HEK293 (cell line): ENCODE measurements around the gene PDZRN3.

Experiments used
- CTCF ChIA-PET: fragments of 350-600 bp; formaldehyde crosslinking; extraction: SDS; loops from one replicate; lab custom pipeline; 2021; ENCODE audit warnings: antibody characterized with exemption; lab: Yijun Ruan, JAX
- POLR2A ChIA-PET: fragments of 300-600 bp; formaldehyde crosslinking; extraction: SDS; loops from one replicate; lab custom pipeline; 2020; ENCODE audit warnings: antibody characterized with exemption, inconsistent platforms; lab: Yijun Ruan, JAX
- H3K27ac ChIP-seq: fragments of 200-500 bp; sonication (Bioruptor generic); 2 replicates; pipeline ENCODE4 v1.5.1; 2014; ENCODE audit warnings: low read depth, low read length, control low read depth, inconsistent platforms; ENCODE audit errors: extremely low read depth
- H3K36me3 ChIP-seq, 2 experiments: fragments of 200-500 bp in 1 of 2; sonication (Bioruptor generic) in 1 of 2; 1 replicate in 1 of 2; 2 replicates in 1 of 2; pipeline ENCODE4 v1.5.1; 2014 to 2017; ENCODE audit warnings: inconsistent platforms in 2 of 2, low read length in 2 of 2; ENCODE audit not compliant: control insufficient read depth in 2 of 2, insufficient read depth in 1 of 2
- H3K4me1 ChIP-seq: fragments of 200-500 bp; sonication (Bioruptor generic); 2 replicates; pipeline ENCODE4 v1.5.1; 2014; ENCODE audit warnings: mild to moderate bottlenecking, low read length, inconsistent platforms; ENCODE audit not compliant: control insufficient read depth, insufficient read depth
- H3K4me3 ChIP-seq: 2 replicates; pipeline ENCODE4 v1.5.1; 2011; ENCODE audit warnings: low read depth, mild to moderate bottlenecking, control low read depth, low read length, moderate library complexity
- H3K9me3 ChIP-seq: fragments of 200-500 bp; sonication (Bioruptor generic); 2 replicates; pipeline ENCODE4 v1.5.1; 2014; ENCODE audit warnings: low read depth, low read length, inconsistent platforms; ENCODE audit not compliant: control insufficient read depth, insufficient read depth
- AEBP2 ChIP-seq: fragments of 450-650 bp; formaldehyde crosslinking; IDR thresholded peaks from 2 replicates; pipeline ENCODE4 v1.5.1; 2016; ENCODE audit warnings: missing biosample characterization, missing genetic modification characterization, borderline replicate concordance
- BCL11A ChIP-seq: fragments of 450-650 bp; formaldehyde crosslinking; IDR thresholded peaks from 2 replicates; pipeline ENCODE4 v1.5.1; 2016; ENCODE audit warnings: low read depth, missing biosample characterization, missing genetic modification characterization
- FEZF1 ChIP-seq: fragments of 450-650 bp; formaldehyde crosslinking; IDR thresholded peaks from 2 replicates; pipeline ENCODE4 v1.5.1; 2016; ENCODE audit warnings: missing biosample characterization, missing genetic modification characterization
- GLIS1 ChIP-seq: fragments of 450-650 bp; formaldehyde crosslinking; IDR thresholded peaks from 2 replicates; pipeline ENCODE4 v1.5.1; 2016; ENCODE audit warnings: missing biosample characterization, missing genetic modification characterization
- GLIS2 ChIP-seq: fragments of 450-650 bp; formaldehyde crosslinking; IDR thresholded peaks from 2 replicates; pipeline ENCODE4 v1.5.1; 2016; ENCODE audit warnings: missing biosample characterization, missing genetic modification characterization
- KLF9 ChIP-seq: fragments of 450-650 bp; formaldehyde crosslinking; IDR thresholded peaks from 2 replicates; pipeline ENCODE4 v1.5.1; 2016; ENCODE audit warnings: missing biosample characterization, missing genetic modification characterization, low read depth
- MEIS1 ChIP-seq: sonication (generic); formaldehyde crosslinking; IDR thresholded peaks from 2 replicates; pipeline ENCODE4 v1.8.1; 2022; ENCODE audit warnings: missing genetic modification reagents, mild to moderate bottlenecking, borderline replicate concordance
- MZF1 ChIP-seq: fragments of 450-650 bp; formaldehyde crosslinking; IDR thresholded peaks from 2 replicates; pipeline ENCODE4 v1.5.1; 2017; ENCODE audit warnings: missing biosample characterization, missing genetic modification characterization, borderline replicate concordance
- OVOL3 ChIP-seq: fragments of 450-650 bp; formaldehyde crosslinking; IDR thresholded peaks from 2 replicates; pipeline ENCODE4 v1.5.1; 2016; ENCODE audit warnings: missing biosample characterization, missing genetic modification characterization
- ZNF175 ChIP-seq: fragments of 450-650 bp; formaldehyde crosslinking; IDR thresholded peaks from 2 replicates; pipeline ENCODE4 v1.5.1; 2016; ENCODE audit warnings: missing biosample characterization, missing genetic modification characterization
- ZNF23 ChIP-seq: fragments of 450-650 bp; formaldehyde crosslinking; IDR thresholded peaks from 2 replicates; pipeline ENCODE4 v1.5.1; 2016; ENCODE audit warnings: missing biosample characterization, missing genetic modification characterization, borderline replicate concordance
- ZNF366 ChIP-seq: fragments of 450-650 bp; formaldehyde crosslinking; conservative IDR thresholded peaks from 2 replicates; pipeline ENCODE4 v1.5.1; 2016; ENCODE audit warnings: missing biosample characterization, missing genetic modification characterization
- ZNF423 ChIP-seq: fragments of 450-650 bp; formaldehyde crosslinking; IDR thresholded peaks from 2 replicates; pipeline ENCODE4 v1.5.1; 2016; ENCODE audit warnings: missing biosample characterization, missing genetic modification characterization
- ZNF449 ChIP-seq: fragments of 450-650 bp; formaldehyde crosslinking; IDR thresholded peaks from 2 replicates; pipeline ENCODE4 v1.5.1; 2017; ENCODE audit warnings: missing biosample characterization, mild to moderate bottlenecking, missing genetic modification characterization, moderate library complexity
- ZNF561 ChIP-seq: fragments of 450-650 bp; IDR thresholded peaks from 2 replicates; pipeline ENCODE4 v1.5.1; 2018; ENCODE audit warnings: missing biosample characterization, missing genetic modification characterization, borderline replicate concordance
- ZSCAN5A ChIP-seq: fragments of 450-650 bp; formaldehyde crosslinking; IDR thresholded peaks from 2 replicates; pipeline ENCODE4 v1.5.1; 2016; ENCODE audit warnings: missing biosample characterization, missing genetic modification characterization

Gene PDZRN3

GRCh38 chr3:73363093-73363492 lies 261.6 kb downstream of the PDZRN3 start:
- Histone ChIP-seq H3K4me3 (no peak overlapping the region), H3K36me3 (no peaks in the 10 kb centered on the region), H3K9me3 (no peaks in the 10 kb centered on the region), H3K4me1 (no peaks in the 10 kb centered on the region), H3K27ac (no peak overlapping the region)
- POLR2A ChIA-PET: no interaction called here
- CTCF ChIA-PET: no interaction called here
- TF ChIP-seq GLIS1 (tag by site-specific recombination): no peak
- no peak for TF ChIP-seq MEIS1 (CRISPR knock-in tag)
- no peak for TF ChIP-seq ZSCAN5A (tag by site-specific recombination)
- no peak for TF ChIP-seq ZNF423
- TF ChIP-seq GLIS2 (tag by site-specific recombination): no peak
- no peak for TF ChIP-seq OVOL3 (tag by site-specific recombination)
- TF ChIP-seq ZNF175 (tag by site-specific recombination): no peak
- TF ChIP-seq ZNF561 (tag by site-specific recombination): no peak
- no peak for TF ChIP-seq BCL11A (tag by site-specific recombination)
- TF ChIP-seq MZF1 (tag by site-specific recombination): no peak
- no peak for TF ChIP-seq FEZF1 (tag by site-specific recombination)

GRCh38 chr3:73361591-73361990 lies 263.1 kb downstream of the PDZRN3 start:
- no peak overlapping the region for H3K27ac ChIP-seq
- H3K4me3 ChIP-seq: no peak overlapping the region
- ChIA-PET POLR2A (no interaction called here), CTCF (interaction anchor here (0.7 kb wide), 1 partner anchor 197 kb away, joined by 3 read pairs; no protein-coding TSS in a partner anchor)
- no peaks in the 10 kb centered on the region for H3K9me3 ChIP-seq
- TF ChIP-seq AEBP2: no peak
- no peaks in the 10 kb centered on the region for H3K36me3 ChIP-seq
- no peaks in the 10 kb centered on the region for H3K4me1 ChIP-seq

- ChIA-PET POLR2A (no interaction called here), CTCF (no interaction called here)
- Histone ChIP-seq H3K9me3 (no peaks in the 10 kb centered on the region), H3K4me3 (no peak overlapping the region), H3K36me3 (no peaks in the 10 kb centered on the region), H3K4me1 (0 out of 2 replicates have a peak, but pooled peaks cover 3% of the 10 kb centered on the region), H3K27ac (no peak overlapping the region)
- TF ChIP-seq ZNF23 (tag by site-specific recombination) (no peak), ZNF449 (tag by site-specific recombination) (no peak), ZNF366 (tag by site-specific recombination) (no peak), KLF9 (no peak)
Observed at GRCh38 chr3:73353649-73354217, 271.0 kb downstream of the PDZRN3 start.
